GM21737 (cell line): Measurements from ENCODE around the gene RPAP3.

Source experiments
- ATAC-seq: cut with Tn5 transposase; IDR thresholded peaks from one replicate; pipeline ENCODE4 v1.9.1; 2021; ENCODE audit warnings: mild to moderate bottlenecking, moderate library complexity; ENCODE audit not compliant: unreplicated experiment

RPAP3 gene

GRCh38 chr12:47705566-47706425, at the start of gene RPAP3:
TSS of gene RPAP3 (minus strand) at chr12:47706030. CDS start at chr12:47702840, 3,190 bp downstream.
- ATAC-seq: peak; percentile 80

- no peak for ATAC-seq
Observed at GRCh38 chr12:47754881-47755280, 49.1 kb upstream of the RPAP3 start.

- ATAC-seq: no peak
Observed at GRCh38 chr12:47754126-47754525, 48.3 kb upstream of the RPAP3 start.

- no peak for ATAC-seq
Observed at GRCh38 chr12:47753021-47754001, 47.5 kb upstream of the RPAP3 start.

GRCh38 chr12:47752552-47752951, 46.7 kb upstream of the RPAP3 start:
- ATAC-seq: no peak

- no peak for ATAC-seq
Observed at GRCh38 chr12:47752121-47752520, 46.3 kb upstream of the RPAP3 start.

- ATAC-seq: no peak
Observed at GRCh38 chr12:47751561-47751960, 45.7 kb upstream of the RPAP3 start.

GRCh38 chr12:47750916-47751470, 45.2 kb upstream of the RPAP3 start:
- no peak for ATAC-seq

GRCh38 chr12:47750229-47750798, 44.5 kb upstream of the RPAP3 start:
- no peak for ATAC-seq

- ATAC-seq: no peak
Observed at GRCh38 chr12:47748899-47749298, 43.1 kb upstream of the RPAP3 start.

- no peak for ATAC-seq
Observed at GRCh38 chr12:47748507-47748828, 42.6 kb upstream of the RPAP3 start.

- no peak for ATAC-seq
Observed at GRCh38 chr12:47747596-47748506, 42.0 kb upstream of the RPAP3 start.

GRCh38 chr12:47747126-47747525, 41.3 kb upstream of the RPAP3 start:
- ATAC-seq: no peak

- no peak for ATAC-seq
Observed at GRCh38 chr12:47746523-47746922, 40.7 kb upstream of the RPAP3 start.

- no peak for ATAC-seq
Observed at GRCh38 chr12:47746073-47746472, 40.2 kb upstream of the RPAP3 start.

GRCh38 chr12:47745485-47746041, 39.7 kb upstream of the RPAP3 start:
- ATAC-seq: no peak

- ATAC-seq: no peak
Observed at GRCh38 chr12:47744778-47745436, 39.1 kb upstream of the RPAP3 start.

GRCh38 chr12:47744005-47744651, 38.3 kb upstream of the RPAP3 start:
- no peak for ATAC-seq
